ENCODE results near the gene ANKRD11.
A peak's percentile ranks its signal among the peaks of the same experiment; 100 is the strongest.

The ANKRD11 gene

DNA sequence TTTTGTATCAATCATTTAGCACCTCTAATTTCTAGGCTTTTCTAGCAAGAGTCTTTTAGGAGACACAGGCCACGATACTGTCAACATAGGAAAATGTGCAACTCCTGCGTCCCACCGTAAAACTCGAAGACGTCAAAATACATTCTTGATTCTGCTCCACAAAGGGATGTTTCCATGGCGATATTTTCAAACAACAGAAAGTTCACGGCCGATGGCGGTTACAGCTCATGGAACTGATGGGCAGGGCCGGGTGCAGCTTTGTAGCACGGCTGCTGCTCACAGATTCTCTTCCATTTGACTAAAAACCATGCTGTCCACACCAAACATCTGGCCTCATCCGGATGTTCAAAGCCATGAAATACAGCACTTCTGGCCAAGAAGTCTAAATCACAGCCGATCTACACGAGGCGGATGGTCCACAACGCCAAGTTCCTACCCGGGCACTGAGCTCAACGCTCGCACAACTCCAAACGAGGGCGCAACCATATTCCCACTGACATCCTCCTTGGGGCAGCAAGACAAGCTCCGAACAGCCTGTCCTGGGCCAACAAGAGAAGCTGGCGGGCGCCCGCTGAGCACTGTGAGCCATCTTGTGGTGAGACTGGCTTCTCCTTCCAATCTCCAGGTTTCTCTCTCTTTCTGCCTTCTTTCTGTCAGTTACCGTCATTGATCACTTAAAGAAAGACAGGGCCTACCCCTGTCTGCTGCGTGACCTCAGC is 193.0 kb downstream of the ANKRD11 start:
- Histone ChIP-seq H3K9me3 (ENCODE audit: insufficient read depth, low read length) (no peaks in the 10 kb centered on the region), H3K9ac (ENCODE audit: insufficient read length, low read depth) (no peak overlapping the region), H3K4me3 (ENCODE audit: insufficient read length, low read depth) (no peak overlapping the region), H3K36me3 (ENCODE audit: insufficient read depth, insufficient read length, low read length) (peaks cover 56% of the 10 kb centered on the region), H3K27me3 (ENCODE audit: insufficient read depth, insufficient read length) (no peaks in the 10 kb centered on the region), H3K4me1 (ENCODE audit: insufficient read depth, insufficient read length) (peaks cover 29% of the 10 kb centered on the region)
- DNase-seq (ENCODE audit: low read depth, low spot score), result no peak
- TF ChIP-seq SUZ12 (IDR thresholded peaks at IDR 0.05; ENCODE audit: extremely low read depth, insufficient read depth, insufficient read length) (no peak), ZNF274 (IDR thresholded peaks at IDR 0.05; ENCODE audit: low read depth, low read length) (no peak), YY1 (IDR thresholded peaks at IDR 0.05; ENCODE audit: insufficient read depth, insufficient read length) (no peak)

- DNase-seq (ENCODE audit: low read depth, low spot score), result no peak
- TF ChIP-seq SUZ12 (IDR thresholded peaks at IDR 0.05; ENCODE audit: extremely low read depth, insufficient read depth, insufficient read length), result no peak
- no peak for TF ChIP-seq ZNF274 (IDR thresholded peaks at IDR 0.05; ENCODE audit: low read depth, low read length)
- no peak for TF ChIP-seq YY1 (IDR thresholded peaks at IDR 0.05; ENCODE audit: insufficient read depth, insufficient read length)
These were observed 194.4 kb downstream of the ANKRD11 start for GRCh38 chr16:89295915-89296314.

DNA sequence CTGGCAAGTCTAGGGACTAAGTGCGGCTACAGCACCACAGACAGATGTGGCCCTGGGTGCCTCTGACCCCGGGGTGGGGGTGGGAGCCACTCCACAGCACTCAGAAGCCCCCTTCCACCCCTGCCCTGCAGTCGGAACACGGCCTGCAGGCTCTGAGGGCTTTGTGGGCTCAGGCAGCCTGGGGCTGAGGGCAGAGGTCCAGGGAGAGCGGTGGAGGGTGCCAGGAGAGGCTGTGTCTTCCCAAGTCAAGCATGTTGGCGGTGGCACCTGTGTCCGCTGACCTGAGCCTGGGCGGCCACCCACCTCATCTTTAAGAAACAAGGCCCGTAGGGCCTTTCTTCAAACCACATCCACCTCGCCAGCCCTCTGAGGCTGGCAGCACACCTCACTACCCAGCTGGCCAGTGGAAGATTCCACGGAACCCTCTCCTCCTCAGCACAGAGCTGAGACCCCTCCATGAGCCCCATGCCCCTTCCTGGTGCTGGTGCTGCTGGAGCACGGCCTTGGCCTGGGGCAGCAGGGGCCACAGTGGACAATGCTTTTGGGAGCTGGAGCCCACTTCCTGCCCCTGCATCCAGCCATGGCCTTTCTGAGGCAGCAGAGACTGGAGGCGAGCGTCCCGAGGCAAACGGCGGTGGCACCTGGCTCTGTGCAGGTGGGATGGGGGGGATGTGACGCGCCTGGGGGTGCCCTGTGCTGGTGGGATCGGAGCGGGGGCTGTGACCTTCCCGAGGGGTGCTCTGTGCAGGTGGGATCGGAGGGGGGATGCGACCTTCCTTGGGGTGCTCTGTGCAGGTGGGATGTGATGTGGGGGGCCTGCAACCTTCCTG is 195.1 kb downstream of the ANKRD11 start:
- H3K36me3 ChIP-seq (ENCODE audit: insufficient read depth, insufficient read length, low read length), result peaks cover 51% of the 10 kb centered on the region
- peaks cover 45% of the 10 kb centered on the region for H3K4me1 ChIP-seq (ENCODE audit: insufficient read depth, insufficient read length)
- no peak overlapping the region for H3K4me3 ChIP-seq (ENCODE audit: insufficient read length, low read depth)
- H3K9ac ChIP-seq (ENCODE audit: insufficient read length, low read depth), result no peak overlapping the region
- TF ChIP-seq ZNF274 (IDR thresholded peaks at IDR 0.05; ENCODE audit: low read depth, low read length) (no peak), SUZ12 (IDR thresholded peaks at IDR 0.05; ENCODE audit: extremely low read depth, insufficient read depth, insufficient read length) (no peak), YY1 (IDR thresholded peaks at IDR 0.05; ENCODE audit: insufficient read depth, insufficient read length) (no peak)
- DNase-seq (ENCODE audit: low read depth, low spot score), result no peak
- no peaks in the 10 kb centered on the region for H3K27me3 ChIP-seq (ENCODE audit: insufficient read depth, insufficient read length)
- H3K9me3 ChIP-seq (ENCODE audit: insufficient read depth, low read length), result no peaks in the 10 kb centered on the region

More at GRCh38 chr16:89295915-89296314, 194.4 kb downstream of the ANKRD11 start:
- Histone ChIP-seq H3K4me1 (ENCODE audit: insufficient read depth, insufficient read length) (peaks cover 41% of the 10 kb centered on the region), H3K27me3 (ENCODE audit: insufficient read depth, insufficient read length) (no peaks in the 10 kb centered on the region), H3K9me3 (ENCODE audit: insufficient read depth, low read length) (no peaks in the 10 kb centered on the region), H3K9ac (ENCODE audit: insufficient read length, low read depth) (no peak overlapping the region), H3K4me3 (ENCODE audit: insufficient read length, low read depth) (no peak overlapping the region), H3K36me3 (ENCODE audit: insufficient read depth, insufficient read length, low read length) (peaks cover 52% of the 10 kb centered on the region)

DNA sequence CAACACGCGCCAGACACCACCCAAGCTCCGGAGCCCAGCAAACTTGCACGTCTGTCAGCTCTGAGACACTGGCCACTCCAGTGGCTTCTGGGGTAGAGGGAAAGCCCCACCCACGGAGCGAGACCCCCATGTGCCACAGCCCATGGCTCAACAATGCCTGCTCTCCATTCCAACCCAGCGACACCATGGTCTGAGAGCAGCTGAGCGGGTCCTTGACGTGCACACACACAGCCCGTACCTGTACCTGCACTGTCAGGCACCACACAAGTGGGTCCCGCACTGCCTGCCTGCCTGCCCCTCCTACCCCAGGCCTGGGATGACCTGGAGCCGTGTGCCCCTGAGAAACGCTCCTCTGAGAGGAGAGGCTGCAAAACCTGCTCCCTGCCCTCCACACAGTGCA is 195.9 kb downstream of the ANKRD11 start:
- Histone ChIP-seq H3K4me1 (ENCODE audit: insufficient read depth, insufficient read length) (peaks cover 47% of the 10 kb centered on the region), H3K27me3 (ENCODE audit: insufficient read depth, insufficient read length) (no peaks in the 10 kb centered on the region), H3K9me3 (ENCODE audit: insufficient read depth, low read length) (no peaks in the 10 kb centered on the region), H3K9ac (ENCODE audit: insufficient read length, low read depth) (peak overlapping the region; percentile 24), H3K36me3 (ENCODE audit: insufficient read depth, insufficient read length, low read length) (peaks cover 43% of the 10 kb centered on the region), H3K4me3 (ENCODE audit: insufficient read length, low read depth) (no peak overlapping the region)
- DNase-seq (ENCODE audit: low read depth, low spot score), result no peak
- no peak for TF ChIP-seq YY1 (IDR thresholded peaks at IDR 0.05; ENCODE audit: insufficient read depth, insufficient read length)
- TF ChIP-seq SUZ12 (IDR thresholded peaks at IDR 0.05; ENCODE audit: extremely low read depth, insufficient read depth, insufficient read length), result no peak
- no peak for TF ChIP-seq ZNF274 (IDR thresholded peaks at IDR 0.05; ENCODE audit: low read depth, low read length)

DNA sequence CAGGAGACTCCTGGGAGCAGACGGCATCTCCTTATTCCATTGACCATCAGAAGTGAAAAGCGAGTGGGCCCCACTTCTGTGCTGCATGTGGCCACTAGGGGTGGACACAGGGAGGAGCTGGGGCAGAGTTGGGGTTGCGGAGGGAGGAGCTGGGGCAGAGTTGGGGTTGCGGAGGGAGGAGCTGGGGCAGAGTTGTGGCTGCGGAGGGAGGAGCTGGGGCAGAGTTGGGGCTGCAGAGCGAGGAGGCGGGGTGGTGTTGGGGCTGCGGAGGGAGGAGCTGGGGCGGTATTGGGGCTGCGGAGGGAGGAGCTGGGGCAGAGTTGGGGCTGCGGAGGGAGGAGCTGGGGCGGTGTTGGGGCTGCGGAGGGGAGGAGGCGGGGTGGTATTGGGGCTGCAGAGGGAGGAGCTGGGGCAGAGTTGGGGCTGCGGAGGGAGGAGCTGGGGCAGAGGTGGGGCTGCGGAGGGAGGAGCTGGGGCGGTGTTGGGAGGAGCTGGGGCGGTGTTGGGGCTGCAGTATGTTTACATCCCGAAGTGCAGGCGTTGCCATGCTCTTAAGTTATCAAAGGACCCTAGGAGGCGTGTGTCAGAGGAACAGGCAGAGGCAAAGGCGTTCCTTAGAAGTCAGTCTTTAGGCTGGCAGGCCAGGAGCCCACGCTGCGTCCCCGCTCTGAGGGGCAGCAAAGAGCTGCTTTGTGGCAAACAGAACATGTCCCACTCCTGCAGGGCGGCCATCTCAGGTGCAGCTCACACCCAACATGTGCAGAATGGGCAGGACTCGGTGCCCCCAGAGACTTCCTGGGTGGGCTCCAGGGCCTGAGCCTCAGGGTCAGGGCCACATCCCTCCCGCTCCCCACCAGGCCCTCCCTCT is 196.9 kb downstream of the ANKRD11 start:
- H3K9ac ChIP-seq (ENCODE audit: insufficient read length, low read depth), result peak overlapping the region; percentile 24
- peaks cover 40% of the 10 kb centered on the region for H3K36me3 ChIP-seq (ENCODE audit: insufficient read depth, insufficient read length, low read length)
- H3K4me3 ChIP-seq (ENCODE audit: insufficient read length, low read depth), result no peak overlapping the region

GRCh38 chr16:89292443-89293078 is 197.8 kb downstream of the ANKRD11 start:
- H3K4me3 ChIP-seq (ENCODE audit: insufficient read length, low read depth), result no peak overlapping the region
- H3K9ac ChIP-seq (ENCODE audit: insufficient read length, low read depth), result no peak overlapping the region
- H3K4me1 ChIP-seq (ENCODE audit: insufficient read depth, insufficient read length), result peaks cover 50% of the 10 kb centered on the region
- no peak for DNase-seq (ENCODE audit: low read depth, low spot score)
- no peaks in the 10 kb centered on the region for H3K9me3 ChIP-seq (ENCODE audit: insufficient read depth, low read length)
- H3K36me3 ChIP-seq (ENCODE audit: insufficient read depth, insufficient read length, low read length), result peaks cover 40% of the 10 kb centered on the region
- TF ChIP-seq ZNF274 (IDR thresholded peaks at IDR 0.05; ENCODE audit: low read depth, low read length) (no peak), YY1 (IDR thresholded peaks at IDR 0.05; ENCODE audit: insufficient read depth, insufficient read length) (no peak), SUZ12 (IDR thresholded peaks at IDR 0.05; ENCODE audit: extremely low read depth, insufficient read depth, insufficient read length) (no peak)
- no peaks in the 10 kb centered on the region for H3K27me3 ChIP-seq (ENCODE audit: insufficient read depth, insufficient read length)

More for the DNA sequence above, 196.9 kb downstream of the ANKRD11 start:
- H3K9me3 ChIP-seq (ENCODE audit: insufficient read depth, low read length), result no peaks in the 10 kb centered on the region
- H3K27me3 ChIP-seq (ENCODE audit: insufficient read depth, insufficient read length), result no peaks in the 10 kb centered on the region
- no peak for TF ChIP-seq SUZ12 (IDR thresholded peaks at IDR 0.05; ENCODE audit: extremely low read depth, insufficient read depth, insufficient read length)
- peak; percentile 25 for DNase-seq (ENCODE audit: low read depth, low spot score)
- H3K4me1 ChIP-seq (ENCODE audit: insufficient read depth, insufficient read length), result peaks cover 50% of the 10 kb centered on the region
